HG03280 (cell line): ENCODE measurements around the gene STK4.

ENCODE experiments used
- ATAC-seq: cut with Tn5 transposase; IDR thresholded peaks from one replicate; pipeline ENCODE4 v1.9.1; 2021; ENCODE audit warnings: mild to moderate bottlenecking, moderate library complexity; ENCODE audit not compliant: unreplicated experiment

STK4 gene

DNA sequence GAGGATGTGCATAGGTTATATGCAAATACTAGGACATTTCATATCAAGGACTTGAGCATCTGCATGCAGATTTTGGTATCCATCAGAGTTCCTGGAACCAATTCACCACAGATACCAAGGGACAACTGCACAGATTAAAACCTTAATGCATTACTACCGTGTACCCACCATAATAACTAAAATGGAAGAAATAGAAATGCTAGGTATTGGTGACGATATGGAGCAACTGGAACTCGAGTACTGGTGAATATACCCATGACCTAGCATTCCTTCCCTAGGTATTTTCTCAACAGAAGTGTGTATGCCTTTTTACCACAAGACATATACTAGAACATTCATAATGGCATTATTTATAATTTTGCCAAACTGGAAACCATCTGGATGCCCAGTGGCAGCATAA lies 116.2 kb downstream of the STK4 start:
- ATAC-seq: no peak

DNA sequence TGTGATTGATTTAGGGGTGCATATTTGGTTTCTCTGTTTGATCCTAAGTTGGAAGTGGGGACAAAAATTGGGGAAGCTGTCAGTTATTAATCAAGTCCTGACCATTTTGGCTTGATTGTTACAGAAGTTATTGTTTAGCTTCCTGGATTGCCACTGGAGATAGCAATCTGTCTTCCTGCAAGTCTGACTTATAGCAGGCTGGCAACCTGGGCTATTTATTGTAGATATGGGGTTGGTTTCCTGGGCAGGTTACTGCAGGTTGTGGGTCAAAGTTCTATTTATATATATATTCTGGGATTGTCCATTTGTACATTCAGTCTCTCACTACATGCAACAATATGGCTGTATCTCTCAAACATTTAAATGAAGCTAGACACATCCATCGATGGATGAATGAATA lies 116.8 kb downstream of the STK4 start:
- no peak for ATAC-seq

DNA sequence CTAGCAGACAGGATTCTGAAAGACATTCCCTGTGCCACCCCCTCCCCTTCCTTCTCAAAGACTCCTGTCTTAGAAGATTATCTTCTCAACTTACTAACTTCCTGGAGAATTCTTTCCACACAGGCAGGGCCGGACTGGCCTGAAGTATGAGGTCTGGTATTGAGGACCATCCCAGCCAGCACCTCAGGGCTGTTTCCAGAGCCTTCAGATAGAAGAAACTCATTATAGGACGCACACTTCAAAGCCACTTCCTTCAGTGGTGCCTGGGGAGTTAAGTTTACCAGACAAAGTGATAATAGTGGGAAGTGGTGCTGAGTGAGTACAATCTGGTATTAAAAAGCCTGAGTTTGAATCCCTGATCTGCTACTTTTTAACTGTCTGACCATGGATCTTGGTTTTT lies 119.0 kb downstream of the STK4 start:
- no peak for ATAC-seq

DNA sequence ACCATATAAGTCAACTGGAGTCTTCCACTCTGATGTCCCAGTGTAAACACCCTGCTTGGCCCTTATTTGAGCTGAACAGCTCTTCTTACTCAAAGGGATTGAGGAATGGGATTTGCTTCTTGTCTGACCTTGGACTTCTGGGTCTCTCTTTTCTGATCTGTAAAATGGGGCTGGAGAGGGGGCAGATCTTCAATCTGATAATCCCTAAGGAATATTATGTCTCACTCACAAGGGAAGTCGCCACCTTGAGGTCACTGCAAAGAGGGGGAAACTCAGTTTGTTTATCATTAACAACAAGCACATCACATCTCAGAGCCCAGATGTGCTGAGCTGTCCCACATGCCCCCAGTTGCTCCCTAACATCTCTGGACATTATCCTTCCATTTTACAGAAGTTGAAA lies 119.6 kb downstream of the STK4 start:
- no peak for ATAC-seq

DNA sequence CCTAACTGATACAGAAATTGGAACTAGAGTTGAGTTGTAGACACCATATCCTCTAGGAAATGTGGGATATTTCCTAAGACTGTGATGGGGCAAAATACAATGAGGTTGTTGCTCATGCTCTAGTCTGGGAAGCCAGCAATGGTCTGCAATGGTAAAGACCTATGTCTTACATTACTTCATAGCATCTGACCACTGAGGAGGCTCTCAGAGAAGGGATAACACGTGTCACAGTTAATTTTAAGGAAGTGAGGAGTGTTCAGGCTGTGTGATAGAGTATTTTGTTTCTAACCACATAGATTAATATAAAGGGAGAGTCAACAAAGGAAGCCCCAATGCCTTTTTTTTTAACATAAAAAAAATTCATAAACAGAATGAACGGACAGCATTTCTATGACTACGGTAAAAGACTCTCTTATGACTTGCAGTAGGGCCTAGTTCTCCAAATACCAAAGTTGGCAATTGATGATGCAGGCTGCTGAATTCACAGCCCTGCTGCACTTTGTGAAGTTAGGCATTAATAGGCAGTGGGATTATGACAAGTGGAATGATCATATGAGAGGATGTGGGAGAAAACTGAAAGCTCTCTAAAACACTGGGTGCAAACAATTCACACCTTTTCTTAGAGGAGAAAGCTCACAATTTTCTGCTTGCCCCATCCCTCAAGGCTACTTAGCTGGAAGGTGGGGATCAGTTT lies 120.9 kb downstream of the STK4 start:
- no peak for ATAC-seq

DNA sequence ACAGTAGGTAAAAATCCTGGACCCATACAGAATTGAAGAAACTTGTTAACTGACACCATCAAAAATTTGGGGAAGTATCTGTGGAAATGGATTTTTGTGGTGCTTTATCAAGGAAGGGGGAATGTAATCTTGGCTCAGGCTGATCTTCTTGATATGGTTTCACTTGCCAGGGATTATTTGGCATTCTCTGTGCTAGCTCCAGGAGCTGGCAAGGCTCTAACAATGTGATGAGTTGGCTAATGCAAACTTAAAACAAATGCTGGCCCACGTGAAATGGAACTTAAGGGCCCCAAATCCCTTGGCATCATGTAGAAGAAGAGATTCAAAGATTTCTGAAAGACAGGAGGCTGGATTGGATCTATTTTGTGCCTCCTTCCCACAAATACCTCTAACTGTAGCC lies 121.5 kb downstream of the STK4 start:
- no peak for ATAC-seq

DNA sequence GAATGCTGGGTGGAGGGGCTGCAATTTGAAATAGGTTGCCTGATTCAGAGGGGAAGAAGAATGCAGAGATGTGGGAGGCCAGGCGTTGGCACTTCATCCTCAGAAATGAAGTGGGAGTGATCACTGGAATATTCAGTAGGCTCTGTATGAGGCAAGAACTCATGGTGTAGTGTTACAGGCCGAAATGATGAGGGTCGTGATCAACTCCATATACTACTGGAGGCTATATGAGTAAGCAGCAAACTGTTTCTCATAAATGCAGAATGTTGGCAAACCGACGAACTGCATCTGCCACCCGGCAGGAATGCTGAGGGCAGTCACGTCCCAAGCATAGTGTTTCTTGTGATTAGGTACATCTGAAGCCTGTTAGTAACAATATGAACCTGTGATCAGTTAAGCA lies 121.9 kb downstream of the STK4 start:
- no peak for ATAC-seq

DNA sequence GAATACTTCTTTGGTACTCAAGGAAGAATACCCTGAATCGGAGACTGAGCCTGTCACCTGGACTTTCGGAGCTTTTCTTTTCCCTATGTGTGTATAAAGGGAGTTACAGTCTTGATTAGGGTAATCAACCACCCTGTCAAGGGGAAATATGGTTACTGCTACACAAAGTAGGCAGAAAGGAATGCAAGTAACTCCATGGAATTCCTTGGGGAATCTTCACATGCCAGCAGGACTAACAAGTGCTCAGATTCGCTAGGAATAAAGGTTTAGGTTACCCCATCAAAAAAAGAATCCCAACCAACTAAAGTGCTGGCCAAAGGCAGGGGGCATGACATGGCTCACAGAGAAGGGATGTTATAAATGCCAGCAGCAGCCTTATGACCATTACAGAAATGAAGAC lies 124.2 kb downstream of the STK4 start:
- ATAC-seq: no peak

DNA sequence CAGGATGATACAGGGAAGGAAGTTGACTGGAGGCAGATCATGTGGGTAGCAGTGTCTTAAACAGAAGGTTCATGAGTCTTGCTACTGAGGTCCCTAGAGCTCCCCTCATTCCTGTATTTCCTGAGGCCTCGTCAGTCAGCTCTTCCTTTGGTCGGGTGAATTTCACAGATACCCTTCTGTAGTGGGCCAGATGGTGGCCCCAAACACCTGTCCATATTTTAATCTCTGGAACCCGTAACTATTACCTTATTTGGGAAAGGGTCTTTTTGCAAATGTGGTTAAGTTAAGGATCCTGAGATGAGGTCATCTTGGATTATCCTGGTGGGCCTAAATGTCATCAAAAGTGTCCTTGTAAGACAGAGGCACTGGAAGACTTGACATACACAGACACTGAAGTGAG lies 125.1 kb downstream of the STK4 start:
- no peak for ATAC-seq

DNA sequence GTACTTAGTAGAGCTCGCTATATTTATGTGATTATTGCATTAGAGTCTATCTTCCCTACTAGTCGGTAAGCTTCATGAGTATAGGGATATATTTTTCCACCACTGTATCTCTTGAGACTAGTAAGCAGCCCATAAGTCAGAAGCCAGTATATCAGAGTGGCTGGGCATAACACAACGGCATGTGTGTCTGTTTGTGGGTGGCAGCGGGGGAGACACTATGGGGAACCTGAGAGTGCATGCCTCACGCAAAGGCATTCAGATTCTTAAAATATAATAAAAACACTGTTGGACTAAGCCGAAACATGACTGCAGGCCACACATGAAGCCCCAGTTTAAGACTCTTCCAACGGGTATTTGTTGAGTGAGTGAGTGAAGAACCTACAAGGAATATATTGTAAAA lies 126.6 kb downstream of the STK4 start:
- ATAC-seq: no peak

DNA sequence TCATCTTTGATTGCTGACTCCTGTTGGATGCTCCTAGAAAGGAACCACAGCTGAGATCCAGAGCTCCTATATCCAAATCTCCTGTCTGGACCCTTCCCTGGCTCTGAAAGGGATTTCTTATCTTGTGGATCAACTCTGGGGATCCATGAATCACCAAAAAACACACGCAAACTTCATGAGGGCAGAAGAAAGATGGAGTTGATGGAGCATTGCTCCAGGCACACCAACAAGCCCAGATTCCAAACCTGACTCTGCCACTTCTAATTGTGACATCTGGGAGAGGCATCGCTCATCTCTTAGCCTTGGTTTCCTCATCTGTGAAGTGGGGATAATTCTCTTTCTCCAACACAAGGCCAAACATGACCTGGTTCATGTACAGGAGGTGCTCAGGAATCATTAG lies 127.9 kb downstream of the STK4 start:
- ATAC-seq: no peak

DNA sequence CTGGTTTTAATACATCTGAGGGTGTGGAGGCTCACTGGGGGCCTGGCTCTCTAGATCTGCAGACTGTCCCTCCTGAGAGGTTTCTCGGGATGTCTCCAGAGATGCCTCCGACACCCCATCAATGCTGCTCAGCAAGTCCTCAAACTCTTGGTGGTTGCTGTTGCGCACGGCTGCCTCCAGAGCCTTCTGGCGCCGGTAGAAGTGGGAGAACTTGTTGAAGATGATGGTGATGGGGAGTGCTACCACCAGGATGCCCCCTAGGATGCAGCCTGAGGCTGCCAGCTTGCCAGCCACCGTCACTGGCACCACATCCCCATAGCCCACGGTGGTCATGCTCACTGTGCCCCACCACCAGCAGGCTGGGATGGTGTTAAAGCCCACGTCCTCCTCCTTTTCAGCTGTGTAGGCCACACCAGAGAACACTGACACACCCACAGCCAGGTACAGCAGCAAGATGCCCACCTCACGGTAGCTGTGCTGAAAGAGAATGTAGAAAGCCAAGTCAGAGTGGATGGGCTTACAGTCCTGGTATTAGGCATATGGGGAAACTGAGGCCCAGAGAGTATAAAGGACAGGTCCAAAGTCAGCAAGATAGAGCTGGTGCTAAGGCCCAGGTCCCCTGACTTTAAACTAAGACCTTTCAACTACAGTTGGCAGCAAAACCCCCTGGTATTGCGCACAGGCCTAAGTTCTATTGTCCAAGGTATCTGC lies 128.7 kb downstream of the STK4 start:
- no peak for ATAC-seq

DNA sequence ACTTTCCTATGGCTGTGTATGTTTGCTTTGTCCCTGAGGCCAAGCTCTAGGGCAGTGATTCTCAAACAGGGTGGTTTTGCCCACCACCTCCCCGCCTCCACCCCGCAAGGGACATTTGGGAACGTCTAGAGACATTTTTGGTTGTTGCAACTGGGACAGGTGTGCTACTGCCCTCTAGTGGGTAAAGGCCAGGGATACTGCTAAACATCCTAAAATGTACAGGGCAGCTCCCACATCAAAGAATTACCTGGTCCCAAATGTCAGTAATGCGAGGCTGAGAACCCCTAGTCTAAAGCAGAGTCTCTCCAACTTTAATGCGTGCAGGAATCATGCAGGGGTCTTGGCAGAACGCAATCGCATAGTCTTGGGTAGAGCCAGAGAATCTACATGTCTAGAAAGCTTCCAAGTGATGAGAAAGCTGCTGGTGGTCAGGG lies 129.5 kb downstream of the STK4 start:
- ATAC-seq: no peak

DNA sequence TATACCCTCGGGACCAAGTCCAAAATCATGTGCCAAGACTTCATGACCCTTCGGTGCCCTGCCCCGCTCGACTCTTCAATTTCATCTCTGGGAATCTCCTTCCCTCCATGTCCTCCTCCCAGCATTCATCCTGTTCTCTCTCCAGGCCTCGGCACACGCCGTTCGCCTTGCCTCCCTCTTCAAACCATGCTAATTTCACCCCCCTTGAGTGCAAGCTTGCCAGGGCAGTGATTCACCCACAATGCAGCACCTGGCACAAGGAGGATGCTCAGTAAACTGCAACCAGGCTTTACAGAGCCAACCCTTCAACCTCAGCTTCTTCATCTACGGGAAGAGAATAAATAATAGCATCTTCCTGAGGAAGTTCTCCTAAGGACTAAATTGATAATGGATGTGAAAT lies 130.5 kb downstream of the STK4 start:
- ATAC-seq: no peak

DNA sequence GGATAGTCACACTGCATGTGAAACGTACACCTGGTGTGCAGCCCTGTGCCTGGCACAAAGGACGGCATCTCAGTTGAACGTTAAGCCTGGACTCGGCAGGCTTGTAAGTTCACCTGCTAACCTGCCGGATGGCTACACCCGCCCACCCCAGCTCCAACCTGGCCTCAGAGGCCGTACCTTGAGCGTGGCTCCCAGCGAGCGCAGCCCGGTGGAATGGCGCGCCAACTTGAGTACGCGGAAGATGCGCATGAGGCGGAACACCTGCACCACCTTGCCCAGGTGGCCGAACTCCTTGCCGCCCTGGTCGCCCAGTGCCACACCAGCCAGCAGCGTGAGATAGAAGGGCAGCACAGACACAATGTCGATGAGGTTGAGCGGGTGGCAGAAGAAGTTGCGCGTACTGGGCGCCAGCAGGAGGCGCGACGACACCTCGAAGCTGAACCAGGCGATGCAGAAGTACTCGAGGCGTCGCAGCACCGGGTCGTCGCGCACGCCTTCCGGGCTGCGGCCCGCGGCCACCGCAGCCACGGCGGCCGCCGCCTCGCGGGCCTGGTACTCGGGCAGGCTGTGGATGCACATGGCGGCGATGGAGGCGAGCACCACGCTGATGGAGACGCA lies 131.3 kb downstream of the STK4 start:
- ATAC-seq: no peak

DNA sequence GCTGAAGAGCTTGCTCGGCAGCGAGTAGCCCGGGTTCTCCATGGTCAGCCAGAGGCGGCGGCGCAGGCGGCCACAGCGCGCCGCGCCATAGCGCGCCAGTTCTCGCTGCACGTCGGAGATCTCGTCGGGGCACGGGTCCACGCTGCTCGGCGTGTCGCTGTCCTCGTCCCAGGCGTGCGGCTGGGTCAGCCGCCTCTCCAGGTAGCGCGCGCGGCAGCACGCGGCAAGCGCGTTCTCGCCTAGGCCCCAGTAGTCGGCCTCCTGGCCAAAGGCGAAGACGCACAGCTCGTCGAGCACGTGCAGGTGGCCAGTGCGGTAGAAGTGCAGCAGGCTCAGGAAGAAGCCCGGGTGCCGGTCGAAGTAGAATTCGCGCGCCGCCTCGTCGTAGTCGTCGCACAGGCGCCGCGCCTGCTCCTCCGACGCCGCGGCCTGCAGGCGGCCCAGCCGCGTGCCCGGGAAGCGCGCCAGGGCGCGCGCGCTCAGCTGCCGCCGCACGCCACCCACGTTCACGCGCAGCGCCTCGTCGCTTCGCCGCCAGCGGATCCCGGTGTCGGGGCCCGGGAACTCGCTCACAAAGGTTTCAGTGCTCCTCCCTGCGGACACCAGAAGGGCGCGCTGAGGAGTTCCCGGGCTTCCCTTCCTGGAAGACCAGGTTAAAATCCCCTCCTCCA lies 131.9 kb downstream of the STK4 start:
- no peak for ATAC-seq

DNA sequence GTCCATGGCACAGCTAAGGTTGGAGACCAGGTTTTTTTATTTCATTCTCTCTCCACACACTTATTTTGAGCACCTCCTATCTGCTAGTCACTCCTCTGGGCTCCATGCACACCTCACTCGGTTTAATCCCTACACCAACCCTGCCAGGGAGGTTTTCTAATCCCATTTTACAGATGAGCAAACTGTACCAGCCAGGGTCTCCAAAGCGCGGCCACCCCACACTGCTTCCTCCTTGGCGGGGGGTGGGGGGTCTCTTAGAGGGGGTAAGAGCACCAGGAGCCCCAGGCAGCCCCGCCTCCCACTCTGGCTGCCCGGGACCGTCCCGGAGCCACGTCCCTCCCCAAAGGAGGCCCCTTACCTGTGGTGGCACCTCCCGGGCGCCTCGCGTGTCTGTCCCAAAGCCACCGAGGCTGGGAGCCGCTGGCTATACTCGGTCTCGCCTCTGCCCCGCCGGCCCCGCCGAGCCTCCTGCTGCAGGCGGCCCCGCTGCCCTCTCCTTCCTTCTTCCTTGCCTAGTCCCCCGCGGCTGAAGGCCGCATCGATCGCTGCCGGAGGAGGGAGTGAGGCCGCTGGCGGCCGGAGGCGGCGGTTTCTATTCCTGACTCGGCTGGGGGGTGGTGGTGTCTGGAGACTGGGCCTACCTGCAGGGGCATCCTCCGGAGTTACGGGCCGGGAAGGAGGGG lies 134.4 kb downstream of the STK4 start, which contains the start of gene KCNS1:
Gene KCNS1 (minus strand): TSS at position 565 of the 683 bp plus-strand sequence. CDS start 1,891 bp downstream, outside the sequence.
- ATAC-seq: no peak

DNA sequence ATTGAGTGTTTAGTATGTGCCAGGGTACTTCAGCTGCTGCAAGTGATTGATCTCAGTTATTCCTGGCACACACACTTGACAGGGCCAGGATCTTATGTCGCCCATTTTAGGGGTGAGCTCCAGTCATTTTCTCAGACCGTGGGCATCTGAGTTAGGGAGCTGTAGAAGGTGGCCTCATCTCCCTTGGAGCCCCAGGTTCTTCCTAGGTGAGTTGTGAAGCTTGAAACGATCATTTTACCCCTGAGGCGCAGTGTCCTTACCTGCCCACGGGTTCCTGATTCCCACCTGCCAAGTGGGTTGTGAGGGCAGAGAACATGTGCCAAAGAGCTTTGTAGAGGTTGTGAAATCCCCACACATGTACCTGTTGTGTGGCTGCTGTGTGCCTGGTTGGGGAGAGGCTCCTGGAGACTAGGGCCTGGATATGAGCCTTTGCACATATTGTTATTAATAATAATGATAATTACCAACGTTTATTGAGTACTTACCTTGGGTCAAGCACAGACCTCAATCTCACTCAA lies 135.1 kb downstream of the STK4 start:
- ATAC-seq: no peak

DNA sequence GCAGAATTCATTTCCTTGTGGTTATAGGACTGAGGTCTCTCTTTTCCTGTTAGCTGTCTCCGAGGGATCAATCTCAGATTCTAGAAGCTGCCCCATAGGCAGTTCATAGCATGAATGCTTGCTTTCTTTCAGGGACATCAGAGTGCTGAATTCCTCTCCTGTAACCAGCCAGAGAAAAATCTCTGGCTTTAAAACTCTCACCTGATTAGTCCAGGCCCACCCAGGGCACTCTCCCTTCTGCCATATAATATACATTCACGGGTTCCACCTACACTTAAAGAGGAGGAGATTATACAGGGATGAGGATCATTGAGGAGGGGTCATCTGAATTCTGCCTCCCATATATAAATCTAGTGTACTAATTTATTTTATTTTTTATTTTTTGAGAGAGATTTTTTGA lies 136.8 kb downstream of the STK4 start:
- no peak for ATAC-seq

DNA sequence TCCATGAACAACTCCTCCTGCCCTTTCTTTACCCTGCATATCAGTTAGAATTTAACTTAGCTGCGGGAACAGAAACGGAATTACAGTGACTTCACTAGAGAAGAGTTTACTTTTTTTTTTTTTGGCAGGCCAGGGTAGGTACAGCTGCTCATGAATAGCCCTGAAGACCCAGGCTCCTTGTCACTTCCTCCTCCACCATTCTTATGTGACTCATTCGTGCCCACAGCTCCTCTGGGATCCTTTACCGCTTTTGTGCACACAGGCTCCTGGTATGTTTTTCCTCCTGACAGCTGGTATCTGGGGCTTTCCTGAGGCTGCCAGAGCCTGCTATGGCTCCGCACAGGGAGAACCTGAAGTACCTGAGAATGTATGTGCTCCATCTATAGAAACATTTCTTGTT lies 138.5 kb downstream of the STK4 start:
- ATAC-seq: no peak

DNA sequence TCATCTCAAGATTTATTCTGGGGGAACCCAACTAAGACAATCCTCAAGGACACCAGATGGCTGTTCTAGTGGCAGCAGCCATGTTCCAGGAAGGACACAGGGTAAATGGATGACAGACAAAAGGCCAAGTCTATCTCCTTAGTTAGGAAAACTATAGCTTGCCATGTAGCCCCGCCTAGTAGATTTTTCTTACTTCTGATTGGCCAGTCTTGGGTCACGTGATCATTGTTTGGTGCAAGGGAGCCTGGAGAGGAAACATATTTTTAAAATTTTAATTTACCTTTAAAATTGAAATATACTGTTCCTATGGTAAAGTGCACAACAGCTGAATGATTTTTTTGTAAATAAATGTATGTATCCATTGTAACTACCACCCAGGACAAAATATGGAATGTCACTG lies 139.0 kb downstream of the STK4 start:
- ATAC-seq: no peak
